Right lobe of liver (tissue), 6 donors: ENCODE data around the gene IL36A. TPM values are rescaled to one million over a fixed set of nuclear protein-coding genes. Genes with fewer than 3 reads are reported as not detected.
A peak's percentile ranks its signal among the peaks of the same experiment; 100 is the strongest.

ENCODE experiments used
- ATAC-seq, 4 donors: fragments of 200-7000 bp; cut with Tn5 transposase; one replicate each; pipeline ENCODE4 v1.9.1; 2020; ENCODE audit warnings: mild to moderate bottlenecking in 4 of 4, moderate library complexity in 4 of 4
- DNase-seq, 3 donors: peaks; one replicate each; pipeline ENCODE4 v3.0.0-alpha.2; 2020
- H3K27ac ChIP-seq, 3 donors: fragments of 200-600 bp; one replicate each; pipeline ENCODE4 v1.8.0; 2022
- H3K27me3 ChIP-seq, 2 donors: fragments of 200-600 bp; one replicate each; pipeline ENCODE4 v1.8.0; 2022
- H3K36me3 ChIP-seq, 4 donors: fragments of 200-600 bp; sonication (generic) in 1 of 4; one replicate each; pipeline versions ENCODE4 v1.5.1 to v1.8.0; 2017 to 2022; ENCODE audit warnings: control low read depth in 1 of 4
- H3K4me1 ChIP-seq, 4 donors: fragments of 200-600 bp; sonication (generic) in 1 of 4; one replicate each; pipeline versions ENCODE4 v1.5.1 to v1.8.0; 2017 to 2022; ENCODE audit warnings: control low read depth in 1 of 4
- H3K4me3 ChIP-seq, 3 donors: fragments of 200-600 bp; one replicate each; pipeline ENCODE4 v1.8.0; 2022
- H3K9me3 ChIP-seq, 4 donors: fragments of 200-600 bp; sonication (generic) in 1 of 4; one replicate each; pipeline versions ENCODE4 v1.5.1 to v1.8.0; 2017 to 2022; ENCODE audit warnings: control low read depth in 1 of 4
- POLR2A ChIP-seq: fragments of 450-650 bp; IDR thresholded peaks from one replicate; pipeline ENCODE4 v1.6.1; 2017; ENCODE audit warnings: antibody characterized with exemption, mild to moderate bottlenecking
- WGBS: methylation state at CpG from one replicate; pipeline ENCODE4 v1.1.6; 2018; ENCODE audit warnings: low coverage, low lambda C conversion rate; ENCODE audit not compliant: insufficient coverage; ENCODE audit errors: missing lambda C conversion rate; 5-methylcytosine and 5-hydroxymethylcytosine counted together
- intact Hi-C, 2 donors: fragments of 100-400 bp; cut with DNase I; formaldehyde crosslinking; loops; one replicate each; pipeline versions ENCODE4 v1.11.2 to v1.14.1; 2022
- long read RNA-seq: library from polyadenylated mRNA; unstranded; transcript quantifications from one replicate; pipeline ENCODE4 v2.0.0, GENCODE V29; 2019
- total RNA-seq, 6 experiments: library from RNA; depleted of rRNA in 2 of 6; stranded (reverse); fragments of >200 nt in 2 of 6; fragmentation: NEBNext Ultra II Directional in 3 of 6; extraction: Animal tissue kit (Norgen Biotek cat#: 25700) in 3 of 6; gene quantifications; one replicate each; pipeline versions ENCODE4 v1.1.0 to v1.2.4, GENCODE V29; 2016 to 2023
- TF ChIP-seq, protein P1 (sequence below), 4 donors: fragments of 200-600 bp in 3 of 4; fragments of 450-650 bp in 1 of 4; IDR thresholded peaks; one replicate each; pipeline versions ENCODE4 v1.5.1 to v1.8.0; 2016 to 2022; ENCODE audit warnings: antibody characterized with exemption in 4 of 4, mild to moderate bottlenecking in 2 of 4
- donor health status: DM: no; HTN: yes; CAD: no.
- donor health status: DM: no; HTN: no; CAD: no.
- donor health status: DM: no; HTN: no; CAD: no.
- donor health status: DM: no; HTN: yes; CAD: no.
- donor health status: DM: no; HTN: yes; CAD: no.

The IL36A gene
- total RNA-seq: not detected
- long read RNA-seq: 0 reads

DNA sequence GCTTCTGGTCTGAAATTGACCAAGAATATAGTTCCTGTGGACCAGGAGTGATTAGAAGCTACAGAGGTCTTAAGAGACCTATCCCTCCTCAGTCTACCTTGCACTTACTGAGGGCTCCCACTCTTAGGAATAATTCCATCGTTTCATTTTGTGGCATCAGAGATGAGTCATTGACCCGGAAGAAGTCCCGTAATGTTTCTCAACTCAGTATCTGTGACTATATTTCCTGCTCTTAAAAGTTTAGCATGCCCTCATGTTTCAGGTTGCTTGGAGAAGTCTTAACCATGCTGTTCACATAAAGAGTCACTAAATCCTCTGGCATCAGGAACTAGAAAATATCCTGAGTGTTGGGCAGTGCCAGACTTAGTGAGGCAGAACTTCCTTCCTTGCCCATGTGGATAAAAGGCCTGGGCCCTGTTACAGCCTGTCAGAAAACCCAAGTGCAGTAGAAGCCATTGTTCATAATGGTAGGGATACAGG lies at the start of gene IL36A:
Gene IL36A (plus strand): TSS at position 430 of the 480 bp plus-strand sequence. CDS start 413 bp downstream, outside the sequence.
- DNase-seq (no peak), ATAC-seq (no peak)
- no peaks in the 10 kb centered on the region for H3K27me3 ChIP-seq
- 71% methylated on average over 3 of the region's 3 CpGs for WGBS
- H3K4me3 ChIP-seq: no peak within 1 kb of the TSS
- H3K36me3 ChIP-seq: no peaks in the 10 kb centered on the region
- TF ChIP-seq, protein P1, sequence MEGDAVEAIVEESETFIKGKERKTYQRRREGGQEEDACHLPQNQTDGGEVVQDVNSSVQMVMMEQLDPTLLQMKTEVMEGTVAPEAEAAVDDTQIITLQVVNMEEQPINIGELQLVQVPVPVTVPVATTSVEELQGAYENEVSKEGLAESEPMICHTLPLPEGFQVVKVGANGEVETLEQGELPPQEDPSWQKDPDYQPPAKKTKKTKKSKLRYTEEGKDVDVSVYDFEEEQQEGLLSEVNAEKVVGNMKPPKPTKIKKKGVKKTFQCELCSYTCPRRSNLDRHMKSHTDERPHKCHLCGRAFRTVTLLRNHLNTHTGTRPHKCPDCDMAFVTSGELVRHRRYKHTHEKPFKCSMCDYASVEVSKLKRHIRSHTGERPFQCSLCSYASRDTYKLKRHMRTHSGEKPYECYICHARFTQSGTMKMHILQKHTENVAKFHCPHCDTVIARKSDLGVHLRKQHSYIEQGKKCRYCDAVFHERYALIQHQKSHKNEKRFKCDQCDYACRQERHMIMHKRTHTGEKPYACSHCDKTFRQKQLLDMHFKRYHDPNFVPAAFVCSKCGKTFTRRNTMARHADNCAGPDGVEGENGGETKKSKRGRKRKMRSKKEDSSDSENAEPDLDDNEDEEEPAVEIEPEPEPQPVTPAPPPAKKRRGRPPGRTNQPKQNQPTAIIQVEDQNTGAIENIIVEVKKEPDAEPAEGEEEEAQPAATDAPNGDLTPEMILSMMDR (IDR thresholded peaks at IDR 0.05): no peak
- no peak for TF ChIP-seq POLR2A
- H3K4me1 ChIP-seq: no peaks in the 10 kb centered on the region
- no peaks in the 10 kb centered on the region for H3K9me3 ChIP-seq
- no peak within 1 kb of the TSS for H3K27ac ChIP-seq
- intact Hi-C loops: no loop called here

DNA sequence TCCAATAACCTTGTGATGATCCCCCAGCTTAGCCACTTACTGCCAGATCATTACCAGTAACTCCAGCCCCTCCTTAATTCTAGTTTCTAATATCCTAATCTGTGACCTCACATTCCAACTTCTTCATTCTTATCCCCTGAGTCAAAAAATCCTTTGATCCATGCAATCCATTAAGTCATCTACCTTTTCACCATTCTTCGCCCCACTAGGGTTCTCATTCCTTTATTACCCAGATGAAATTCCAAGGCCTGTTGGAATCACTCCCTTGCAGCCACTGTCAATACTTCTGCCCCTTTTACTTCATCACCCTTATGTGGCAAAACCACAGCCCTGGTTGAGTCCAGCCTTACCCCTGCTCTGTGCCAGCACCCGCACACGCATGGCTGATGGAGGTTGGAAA lies 47.7 kb upstream of the IL36A start:
- DNase-seq: no peak
- H3K4me3 ChIP-seq: no peak overlapping the region
- TF ChIP-seq POLR2A: no peak
- no peak overlapping the region for H3K27ac ChIP-seq
- no peaks in the 10 kb centered on the region for H3K36me3 ChIP-seq
- intact Hi-C loops: no loop called here
- no peaks in the 10 kb centered on the region for H3K9me3 ChIP-seq
- no peaks in the 10 kb centered on the region for H3K27me3 ChIP-seq
- 78% methylated on average over 3 of the region's 3 CpGs for WGBS
- ATAC-seq: no peak
- no peaks in the 10 kb centered on the region for H3K4me1 ChIP-seq

DNA sequence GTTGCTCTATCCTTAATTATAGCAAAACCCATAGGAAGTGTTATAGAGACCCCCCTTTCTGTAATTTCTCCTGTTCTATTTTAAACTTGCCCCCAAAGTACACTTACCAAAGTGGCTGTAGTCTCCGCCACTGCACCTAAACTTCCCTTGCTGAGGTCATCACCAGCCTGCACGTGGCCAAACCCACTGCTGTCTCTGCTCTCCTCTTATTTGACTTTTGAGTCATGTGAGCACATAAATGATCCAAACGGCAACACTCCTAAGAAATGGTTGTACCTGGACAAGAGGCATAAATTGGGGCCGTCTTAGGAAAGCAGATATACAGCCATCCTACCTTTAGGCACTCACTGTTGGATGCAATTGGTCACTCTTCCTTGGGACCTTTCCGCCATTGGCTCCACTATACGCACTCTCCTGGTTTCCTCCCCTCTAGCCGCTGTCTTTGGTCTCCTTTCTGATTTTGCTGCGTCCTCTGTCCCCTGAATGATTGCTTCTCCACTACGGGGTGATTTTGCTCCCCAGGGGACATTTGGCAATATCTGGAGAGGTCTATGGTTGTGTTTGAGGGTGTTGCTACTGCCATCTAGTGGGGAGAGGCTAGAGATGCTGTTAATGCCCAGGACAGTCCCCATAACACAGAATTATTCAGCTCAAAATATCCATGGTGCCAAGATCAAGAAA lies 46.7 kb upstream of the IL36A start:
- ATAC-seq (peak; percentile 92 to 95 (median 94)), DNase-seq (no peak)
- intact Hi-C loops: no loop called here
- TF ChIP-seq, protein P1 (IDR thresholded peaks at IDR 0.05): peak; percentile 66 to 84 (median 80)
- no peak for TF ChIP-seq POLR2A
- WGBS: 35% methylated on average over 8 of the region's 9 CpGs
- H3K36me3 ChIP-seq: no peaks in the 10 kb centered on the region
- no peaks in the 10 kb centered on the region for H3K4me1 ChIP-seq
- no peaks in the 10 kb centered on the region for H3K27me3 ChIP-seq
- no peak overlapping the region for H3K27ac ChIP-seq
- H3K9me3 ChIP-seq: no peaks in the 10 kb centered on the region
- no peak overlapping the region for H3K4me3 ChIP-seq

DNA sequence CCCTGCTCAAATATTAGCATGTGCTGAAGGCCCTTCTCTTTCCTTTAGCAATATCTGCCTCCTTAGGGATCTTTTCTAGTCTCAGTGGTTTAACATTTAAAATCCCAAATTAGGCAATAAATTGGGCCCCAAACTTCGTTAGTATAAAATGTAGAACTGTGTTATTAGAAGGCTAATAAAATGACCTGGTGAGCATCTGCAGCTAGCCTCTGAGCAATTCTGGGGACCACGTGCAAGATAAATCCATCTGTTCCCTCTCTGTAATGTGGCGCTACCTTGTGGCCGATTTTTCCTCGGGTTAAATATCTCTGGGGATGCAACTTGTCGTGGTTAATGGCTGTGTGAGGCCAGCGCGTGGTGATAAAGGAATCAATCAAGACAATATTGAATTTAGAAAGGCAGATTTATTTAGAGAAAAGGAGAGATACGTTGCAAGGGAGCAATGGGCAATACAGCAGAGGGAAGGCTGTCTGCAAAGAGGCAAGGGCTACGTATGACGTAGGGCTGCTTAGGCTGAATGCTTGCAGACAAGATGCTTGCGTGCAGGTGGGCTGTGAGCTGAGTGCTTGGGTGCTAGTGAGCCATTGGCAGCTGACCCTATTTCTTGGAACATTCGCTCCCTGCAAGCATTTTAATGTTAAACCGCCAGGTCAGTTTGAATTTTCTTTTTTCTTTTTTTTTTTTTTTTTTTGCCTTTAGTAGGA lies 46.0 kb upstream of the IL36A start:
- TF ChIP-seq POLR2A: no peak
- TF ChIP-seq, protein P1 (IDR thresholded peaks at IDR 0.05): peak in 1 of 4 donors; percentile 6
- WGBS: 44% methylated on average over 9 of the region's 14 CpGs
- intact Hi-C loops: no loop called here
- peak in 1 of 4 donors; percentile 17 for ATAC-seq
- no peak for DNase-seq
- no peak overlapping the region for H3K27ac ChIP-seq
- no peaks in the 10 kb centered on the region for H3K36me3 ChIP-seq
- no peaks in the 10 kb centered on the region for H3K27me3 ChIP-seq
- H3K4me3 ChIP-seq: no peak overlapping the region
- no peaks in the 10 kb centered on the region for H3K4me1 ChIP-seq
- no peaks in the 10 kb centered on the region for H3K9me3 ChIP-seq

GRCh38 chr2:112960230-112960825 lies 44.9 kb upstream of the IL36A start:
- TF ChIP-seq POLR2A: no peak
- TF ChIP-seq, protein P1 (IDR thresholded peaks at IDR 0.05): peak in 2 of 4 donors; percentile 5 to 6
- DNase-seq: no peak
- Histone ChIP-seq H3K27me3 (no peaks in the 10 kb centered on the region), H3K9me3 (no peaks in the 10 kb centered on the region), H3K27ac (no peak overlapping the region), H3K4me3 (no peak overlapping the region), H3K36me3 (no peaks in the 10 kb centered on the region), H3K4me1 (no peaks in the 10 kb centered on the region)
- WGBS: 4% methylated on average over 1 of the region's 2 CpGs
- intact Hi-C loops: no loop called here
- ATAC-seq: peak in 1 of 4 donors; percentile 18
